HG03280 (cell line): ENCODE results near the gene BNIP1.

Experiments
- ATAC-seq: cut with Tn5 transposase; IDR thresholded peaks from one replicate; pipeline ENCODE4 v1.9.1; 2021; ENCODE audit warnings: mild to moderate bottlenecking, moderate library complexity; ENCODE audit not compliant: unreplicated experiment

BNIP1 gene

DNA sequence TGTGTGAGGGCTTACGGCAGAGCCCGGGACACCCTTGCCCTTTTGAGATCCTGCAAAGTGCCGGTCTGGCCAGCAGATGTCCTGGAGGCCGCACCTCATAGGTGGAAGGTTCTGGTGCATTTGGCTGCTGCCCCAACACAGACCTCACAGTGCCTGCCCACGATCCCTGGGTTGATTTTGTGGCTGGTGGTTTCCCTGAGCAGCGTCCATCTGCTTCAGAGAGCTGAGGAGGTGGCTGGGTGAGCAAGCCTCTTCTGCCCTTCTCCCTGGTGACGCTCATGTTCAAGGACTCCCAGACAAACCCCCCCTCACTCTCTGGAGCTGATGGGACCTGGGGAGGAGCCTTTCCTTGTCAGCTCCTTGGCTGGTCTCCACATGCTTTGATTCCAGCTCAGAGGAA lies 18.9 kb downstream of the BNIP1 start:
- ATAC-seq = no peak

DNA sequence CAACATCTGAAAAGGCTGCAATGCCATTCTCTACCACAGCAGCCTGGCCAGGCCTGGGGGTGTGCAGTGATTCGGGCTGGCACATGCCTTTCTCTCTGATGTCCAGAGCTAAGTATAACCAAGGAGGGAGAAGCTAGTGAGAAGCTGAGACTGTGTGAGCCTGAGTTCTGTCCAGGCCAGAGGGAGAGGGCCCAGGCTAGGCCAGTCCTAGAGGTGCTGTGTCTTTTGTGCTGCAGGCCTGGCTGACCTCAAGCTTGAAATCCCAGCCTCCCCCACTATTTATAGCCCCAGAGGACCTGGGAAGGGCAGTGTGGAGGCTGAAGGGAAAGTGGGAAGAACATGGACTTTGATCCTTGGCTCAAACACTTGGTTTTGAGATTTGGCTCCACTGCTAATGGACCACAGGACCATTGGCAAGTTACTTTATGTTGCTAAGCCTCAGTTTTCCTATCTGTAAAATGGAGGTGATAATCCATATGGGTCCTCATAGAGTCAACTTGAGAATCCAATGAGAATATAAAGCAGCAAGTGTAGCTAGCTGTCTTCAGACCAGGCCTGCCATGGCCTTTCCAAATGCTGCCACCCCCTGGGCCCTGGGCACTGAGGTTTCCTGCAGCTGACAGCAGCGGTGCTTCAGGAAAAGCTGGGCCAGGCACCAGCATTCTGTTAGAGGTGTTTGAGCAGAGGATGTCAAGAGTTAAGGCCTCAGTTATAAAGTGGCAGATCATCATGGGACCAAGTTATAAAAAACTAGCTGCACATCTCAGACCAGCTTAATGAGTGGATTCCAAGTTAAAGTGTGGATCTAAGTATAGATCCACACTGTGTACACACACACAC lies 21.1 kb downstream of the BNIP1 start:
- ATAC-seq = no peak

DNA sequence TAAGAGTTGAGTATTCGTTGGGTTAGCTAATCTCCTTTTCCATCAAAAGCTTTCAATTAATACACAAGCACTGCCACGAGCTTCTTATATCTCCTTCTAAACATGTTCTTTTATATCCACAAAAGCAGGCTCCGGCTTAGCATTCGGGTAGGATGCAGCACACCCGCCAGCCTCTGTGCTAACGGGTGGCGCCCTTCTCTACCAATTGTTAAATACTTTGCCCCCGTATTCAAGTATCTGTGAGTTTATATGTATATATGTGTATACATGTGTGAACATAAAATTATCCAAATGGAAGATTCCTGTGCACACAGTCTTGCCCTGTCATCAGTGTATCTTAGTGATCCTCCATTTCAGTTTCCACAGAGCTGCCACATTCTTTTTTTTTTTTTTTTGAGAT lies 27.8 kb downstream of the BNIP1 start:
- no peak for ATAC-seq

DNA sequence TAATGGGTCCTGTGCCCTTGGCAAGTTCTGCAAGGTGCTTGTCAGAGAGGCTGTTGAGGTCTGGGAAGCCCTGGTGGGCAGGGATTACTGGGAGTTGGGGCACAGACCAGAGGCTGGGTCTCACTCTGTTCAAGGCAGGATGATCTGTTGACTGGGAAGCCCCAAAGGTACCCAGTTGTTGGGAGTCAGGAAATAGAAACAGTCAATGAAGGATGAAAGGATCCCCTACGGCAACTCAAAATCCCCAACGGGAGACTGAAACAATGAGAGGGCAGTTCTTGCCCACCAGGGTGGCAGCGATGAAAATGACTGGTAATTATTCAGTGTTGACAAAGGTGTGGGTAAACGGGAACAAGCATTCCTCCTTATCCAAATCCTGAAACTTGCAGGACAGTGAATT lies 31.2 kb downstream of the BNIP1 start:
- no peak for ATAC-seq

DNA sequence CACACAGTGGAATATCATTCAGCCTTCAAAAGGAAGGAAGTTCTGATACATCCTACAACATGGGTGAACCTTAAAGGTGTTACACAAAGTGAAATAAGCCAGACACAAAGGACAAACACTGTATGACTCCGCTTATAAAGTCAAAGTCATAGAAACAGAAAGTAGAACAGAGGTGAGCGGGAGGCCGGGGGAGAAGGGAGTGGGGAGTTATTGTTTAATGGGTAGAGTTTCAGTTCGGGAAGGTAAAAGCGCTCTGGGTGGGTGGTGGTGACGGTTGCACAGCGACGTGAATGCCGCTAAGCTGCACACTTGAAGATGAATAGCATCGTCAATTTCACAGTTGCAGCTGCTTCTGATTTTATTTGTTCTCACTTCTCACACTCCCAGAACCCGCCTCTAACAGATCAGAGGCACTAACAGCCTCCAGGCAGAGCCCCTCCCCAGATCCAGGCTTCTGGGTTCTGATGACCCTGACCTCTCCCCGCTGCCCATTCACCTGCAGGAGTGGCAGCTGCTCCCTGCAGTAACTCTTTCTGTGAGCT lies 34.1 kb downstream of the BNIP1 start:
- no peak for ATAC-seq

DNA sequence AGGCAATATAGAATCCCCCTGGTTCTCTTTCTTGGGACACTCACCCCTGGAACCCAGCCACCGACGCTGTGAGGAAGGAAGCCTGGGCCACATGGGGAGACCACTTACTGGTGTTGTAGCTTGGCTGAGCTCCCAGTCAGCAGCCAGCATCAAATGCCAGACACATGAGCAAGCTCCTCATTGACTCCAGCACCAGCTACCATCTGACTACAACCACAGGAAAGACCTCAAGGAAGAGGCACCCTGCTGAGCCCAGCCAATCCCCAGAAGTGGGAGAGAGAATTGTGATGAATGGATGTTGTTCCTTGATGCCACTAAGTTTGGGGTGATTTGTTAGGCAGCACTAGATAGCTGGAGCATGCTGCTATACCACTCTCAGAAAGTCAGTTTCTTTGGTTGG lies 36.0 kb downstream of the BNIP1 start:
- ATAC-seq = no peak

DNA sequence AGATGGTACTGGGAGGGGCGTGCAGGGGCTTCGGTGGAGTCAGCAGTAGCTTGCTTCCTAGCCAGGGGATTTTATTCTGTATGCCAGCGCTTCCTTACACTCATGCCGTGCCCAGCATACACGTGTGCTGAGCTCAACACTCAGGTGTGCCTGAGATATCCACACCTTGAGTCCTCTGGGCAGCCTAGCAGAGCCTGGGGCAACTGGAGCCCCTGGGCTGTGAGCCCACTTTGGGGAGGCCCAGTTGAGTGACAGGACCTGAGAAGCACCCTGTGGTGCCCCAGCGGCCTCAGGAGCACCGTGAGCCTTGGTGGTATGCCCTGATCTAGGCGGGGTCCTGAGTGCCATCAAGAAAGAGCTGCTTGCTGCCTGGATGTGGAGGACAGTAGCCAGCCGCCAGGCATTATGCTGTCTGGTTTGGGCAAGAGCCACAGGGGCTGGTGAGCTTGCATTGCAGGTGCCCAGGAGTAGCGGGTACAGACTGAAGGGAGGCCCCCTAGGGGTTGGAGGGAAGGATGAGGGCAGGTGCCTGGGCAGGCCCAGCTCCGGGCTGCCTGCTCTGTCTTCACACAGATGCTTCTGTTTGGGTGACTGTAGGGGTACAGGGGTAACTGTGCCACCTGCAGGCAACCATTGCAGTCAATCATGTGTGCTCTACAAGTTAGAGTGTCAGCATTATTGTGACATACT lies 42.9 kb downstream of the BNIP1 start:
- no peak for ATAC-seq

DNA sequence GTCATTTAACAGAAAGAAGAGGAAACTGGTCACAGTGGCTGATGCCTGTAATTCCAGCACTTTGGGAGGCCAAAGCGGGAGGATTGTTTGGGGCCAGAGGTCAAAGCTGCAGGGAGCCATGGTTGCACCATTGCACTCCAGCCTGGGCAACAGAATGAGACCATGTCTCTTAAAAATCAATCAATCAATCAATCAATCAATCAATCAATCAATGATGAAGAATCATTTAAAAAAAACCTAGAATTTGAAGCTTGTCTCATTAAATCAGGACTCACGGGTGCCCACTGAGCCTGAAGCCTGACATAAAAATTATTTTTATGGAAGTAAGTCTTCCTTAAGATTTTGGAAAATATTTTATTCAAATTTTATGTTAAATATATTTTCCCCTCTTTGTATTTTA lies 43.9 kb downstream of the BNIP1 start:
- no peak for ATAC-seq

DNA sequence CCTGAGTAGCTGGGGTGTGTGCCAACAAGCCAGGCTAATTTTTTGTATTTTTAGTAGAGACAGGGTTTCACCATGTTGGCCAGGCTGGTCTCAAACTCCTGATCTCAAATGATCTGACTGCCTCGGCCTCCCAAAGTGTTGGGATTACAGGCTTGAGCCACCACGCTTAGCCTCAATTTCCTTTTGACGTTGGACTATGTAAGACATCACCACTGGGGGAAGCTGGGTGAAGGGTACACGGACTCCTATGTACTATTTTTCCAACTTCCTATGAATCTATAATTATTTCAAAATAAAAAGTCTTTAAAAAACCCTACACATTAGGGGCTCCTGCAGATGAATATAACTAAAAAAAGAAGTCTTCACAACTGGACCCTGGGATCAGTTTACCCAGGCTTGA lies 46.7 kb downstream of the BNIP1 start:
- no peak for ATAC-seq

DNA sequence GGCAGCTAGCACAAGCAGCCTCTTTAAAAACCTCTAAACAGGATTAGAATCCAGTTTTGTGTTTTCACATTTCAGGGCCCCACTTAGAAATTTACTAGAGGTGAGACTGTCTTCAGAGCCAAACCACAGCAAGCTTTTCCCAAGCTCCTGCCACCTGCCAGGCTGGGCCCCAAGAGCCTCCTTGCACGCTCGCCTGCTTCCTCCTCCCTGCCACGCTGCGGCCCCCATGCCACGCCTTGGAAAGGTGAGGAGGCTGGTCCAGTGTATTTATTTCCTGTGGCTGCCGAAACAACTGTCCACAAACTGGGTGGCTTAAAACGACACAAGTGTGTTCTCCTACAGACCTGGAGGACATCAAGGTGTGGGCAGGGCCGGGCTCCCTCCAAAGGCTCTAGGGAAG lies 47.2 kb downstream of the BNIP1 start:
- no peak for ATAC-seq

DNA sequence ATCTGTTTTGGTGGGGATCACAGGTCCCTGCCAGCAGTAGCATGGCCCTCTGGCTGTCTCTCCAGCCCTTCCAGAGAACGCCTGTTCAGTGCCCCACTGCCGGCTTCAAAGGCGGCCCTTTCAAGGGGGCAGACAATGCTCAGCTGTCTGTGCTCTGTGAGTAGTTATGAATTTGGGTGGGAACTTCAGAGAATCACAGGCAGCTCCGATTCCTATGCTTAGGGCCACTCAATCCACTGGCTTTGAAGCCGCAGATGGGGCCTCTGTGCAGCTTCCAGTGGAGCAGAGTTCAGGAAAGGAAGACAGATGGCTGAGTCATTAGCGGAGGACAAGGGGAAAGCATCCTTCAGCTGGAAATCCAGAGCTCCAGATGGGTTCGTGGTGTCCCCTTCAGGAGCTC lies 48.2 kb downstream of the BNIP1 start:
- ATAC-seq = no peak

DNA sequence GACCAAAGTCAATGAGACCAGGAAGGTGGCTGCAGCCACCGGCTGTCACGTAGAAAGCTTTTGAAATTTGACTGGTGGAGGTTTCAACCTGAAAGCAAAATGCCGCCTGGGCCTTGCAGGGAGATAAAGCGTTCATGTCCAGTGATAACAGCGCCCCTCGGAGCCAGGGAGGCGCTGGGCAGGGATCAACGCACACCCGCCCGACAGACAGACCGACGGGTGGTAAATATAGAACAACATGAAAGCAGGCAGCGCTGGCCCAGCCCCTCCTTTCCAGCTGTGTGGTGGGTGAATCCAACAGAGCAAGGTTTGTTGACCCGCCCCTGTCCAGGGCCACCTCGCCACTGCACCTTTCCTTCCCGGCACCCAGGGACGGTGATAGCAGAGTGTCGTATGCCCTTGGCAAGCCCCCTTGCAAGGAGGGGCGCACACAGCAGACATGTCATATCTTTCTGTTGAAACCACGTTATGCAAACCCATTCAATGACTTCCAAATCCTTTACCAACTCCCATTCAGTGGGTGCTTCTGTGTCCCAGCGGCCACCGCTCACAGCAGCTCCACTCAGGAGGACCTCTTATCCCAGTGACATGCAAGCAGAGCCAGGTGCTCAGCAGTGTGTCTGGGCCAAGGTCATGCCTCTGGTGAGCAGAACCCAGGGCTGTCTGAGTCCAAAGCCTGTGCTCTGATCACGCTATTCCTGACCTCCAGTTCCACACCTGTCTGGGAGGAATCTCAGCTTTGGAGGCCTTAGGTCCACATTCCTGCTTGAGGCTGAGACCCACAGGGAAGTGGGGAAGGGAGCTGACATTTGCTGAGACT lies 52.0 kb downstream of the BNIP1 start:
- no peak for ATAC-seq

DNA sequence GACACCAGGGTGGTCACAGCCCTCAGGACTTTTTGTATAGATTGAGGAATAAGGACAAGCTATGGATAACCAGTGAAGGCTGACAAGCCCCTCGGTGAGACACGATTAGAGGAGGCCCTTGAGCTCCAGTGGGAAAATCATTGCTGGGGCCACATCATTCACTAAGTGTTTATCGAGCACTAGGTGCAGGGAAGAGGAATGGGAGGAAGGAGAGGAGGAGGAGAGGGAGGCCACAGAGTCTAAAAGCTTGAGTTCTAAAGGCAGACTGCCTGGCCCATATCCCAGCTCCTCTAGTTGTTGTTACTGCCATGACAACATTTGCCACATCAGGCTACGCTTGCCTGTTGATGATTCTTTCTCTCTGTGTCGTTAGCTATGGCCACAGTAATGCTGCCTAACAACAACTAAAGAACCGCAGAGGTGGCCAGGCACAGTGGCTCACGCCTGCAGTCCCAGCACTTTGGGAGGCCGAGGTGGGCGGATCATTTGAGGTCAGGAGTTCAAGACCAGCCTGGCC lies 53.1 kb downstream of the BNIP1 start:
- no peak for ATAC-seq

DNA sequence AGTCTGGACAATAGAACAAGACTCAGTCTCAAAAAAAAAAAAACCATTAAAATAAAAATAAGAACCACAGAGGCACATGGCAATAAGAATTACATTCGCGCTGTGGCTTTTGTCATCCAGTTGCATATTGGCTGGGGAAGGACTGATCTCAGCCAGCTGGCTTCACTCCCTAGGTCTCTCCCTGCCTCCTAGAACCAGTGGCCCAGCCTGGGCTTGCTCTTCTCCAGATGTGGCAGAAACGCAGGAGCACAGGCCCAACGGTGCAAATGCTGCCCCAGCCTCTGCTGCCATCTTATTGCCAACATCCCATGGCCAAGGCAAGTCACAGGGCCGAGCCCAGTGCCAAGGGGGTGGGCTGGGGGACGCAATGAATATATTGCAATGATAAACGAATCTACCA lies 53.7 kb downstream of the BNIP1 start:
- no peak for ATAC-seq

DNA sequence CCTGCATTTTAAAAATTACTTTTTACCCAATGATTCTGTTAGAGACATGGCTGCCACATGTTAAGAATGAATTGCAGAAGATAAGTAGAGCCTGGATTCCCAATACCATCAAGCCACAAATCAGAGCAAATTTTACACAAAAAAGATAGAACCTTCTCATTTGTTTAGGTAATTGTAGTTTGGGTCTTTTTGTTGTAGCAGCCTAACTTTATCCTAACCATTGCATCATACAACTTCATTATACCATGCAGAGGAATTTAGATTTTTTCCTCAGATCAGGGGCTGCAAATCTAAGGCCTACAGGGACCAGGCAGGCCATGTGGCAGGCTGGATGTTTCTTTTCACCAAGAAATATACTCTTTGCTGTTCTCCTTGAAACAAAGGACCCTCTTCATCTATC lies 56.0 kb downstream of the BNIP1 start:
- no peak for ATAC-seq

DNA sequence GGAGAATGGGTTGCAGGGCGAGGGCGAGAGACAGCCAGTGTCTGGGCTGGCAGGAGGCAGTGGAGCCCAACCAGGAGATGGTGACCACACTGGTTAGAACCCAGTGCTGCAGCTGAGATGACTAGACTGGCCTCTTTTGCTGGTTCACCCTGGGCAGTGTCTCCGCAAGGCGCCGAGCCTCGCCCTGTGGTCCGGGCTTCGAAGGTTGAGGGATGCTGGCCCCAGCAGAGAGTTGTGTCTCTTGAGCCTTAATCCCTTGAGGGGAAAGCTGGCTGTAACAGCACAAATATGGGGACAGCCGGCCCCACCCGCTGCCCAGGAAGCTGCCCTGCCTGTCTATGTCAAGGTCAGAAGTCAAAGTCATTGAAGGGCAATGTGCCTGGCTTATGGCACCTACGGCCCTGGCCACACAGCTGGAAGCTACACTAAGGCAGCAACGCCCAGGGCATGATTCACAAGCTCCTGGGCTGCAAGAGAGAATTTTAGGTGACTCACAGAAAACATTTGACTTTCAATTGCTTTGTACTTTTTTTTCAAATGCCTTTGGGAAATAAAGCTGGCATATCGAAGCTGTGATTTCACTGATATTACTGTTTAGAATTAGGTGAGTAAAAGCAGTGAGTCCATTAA lies 57.4 kb downstream of the BNIP1 start:
- ATAC-seq = no peak

DNA sequence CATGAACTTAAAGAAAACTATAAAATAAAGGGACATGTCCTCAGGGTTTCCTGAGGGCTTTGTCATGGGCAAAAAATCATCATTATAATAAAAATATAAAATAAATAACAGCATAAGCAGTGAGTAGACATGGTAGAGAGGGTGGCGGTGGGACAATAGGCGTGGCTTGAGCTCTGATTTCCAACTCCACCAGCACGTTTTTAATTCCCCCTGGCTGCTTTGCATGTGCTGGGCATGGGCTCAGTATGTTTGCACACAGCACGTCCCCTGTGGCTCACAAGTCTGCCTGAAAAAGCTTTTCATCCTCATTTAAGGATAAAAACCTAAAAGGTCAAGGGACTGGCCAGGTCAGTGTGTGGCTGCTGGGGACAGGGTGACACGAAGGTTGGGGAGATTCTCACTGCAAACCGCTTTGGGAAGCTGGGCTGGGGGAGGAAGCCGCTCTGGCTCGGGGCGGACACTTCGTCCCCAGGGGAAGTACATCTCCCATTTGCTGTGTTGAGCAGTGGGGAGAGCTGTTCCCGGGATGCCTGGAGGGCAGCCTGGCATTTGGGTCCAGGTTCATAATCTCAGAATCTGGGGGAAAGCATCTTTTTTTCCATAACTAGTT lies 58.0 kb downstream of the BNIP1 start:
- no peak for ATAC-seq

DNA sequence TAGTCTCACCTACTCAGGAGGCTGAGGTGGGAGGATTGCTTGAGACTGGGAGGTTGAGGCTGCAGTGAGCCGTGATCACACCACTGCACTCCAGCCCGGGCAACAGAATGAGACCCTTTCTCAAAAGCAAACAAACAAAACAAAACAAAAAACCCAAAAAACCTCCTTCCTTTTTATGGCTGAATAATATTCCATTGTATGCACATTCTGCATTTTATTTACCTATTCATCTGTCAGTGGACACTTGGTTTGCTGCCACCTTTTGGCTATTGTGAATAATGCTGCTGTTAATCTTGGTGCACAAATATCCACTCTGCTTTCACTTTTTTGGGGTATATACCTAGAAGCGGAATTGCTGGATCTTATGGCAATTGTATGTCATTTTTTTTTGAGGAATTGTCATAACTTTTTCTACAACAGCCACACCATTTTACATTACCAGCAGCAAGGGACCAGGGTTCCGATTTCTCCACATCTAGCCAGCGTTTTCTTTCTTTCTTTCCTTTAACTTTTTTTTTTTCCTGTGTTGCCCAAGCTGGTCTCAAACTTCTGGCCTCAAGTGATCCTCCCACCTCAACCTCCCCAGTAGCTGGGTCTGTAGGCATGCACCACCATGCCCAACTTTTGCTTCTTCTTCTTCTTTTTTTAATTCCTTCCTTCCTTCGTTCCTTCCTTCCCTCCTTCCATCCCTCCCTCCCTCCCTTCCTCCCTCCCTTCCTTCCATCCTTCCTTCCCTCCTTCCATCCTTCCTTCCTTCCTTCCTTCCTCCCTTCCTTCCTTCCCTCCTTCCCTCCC lies 60.1 kb downstream of the BNIP1 start:
- ATAC-seq = no peak

DNA sequence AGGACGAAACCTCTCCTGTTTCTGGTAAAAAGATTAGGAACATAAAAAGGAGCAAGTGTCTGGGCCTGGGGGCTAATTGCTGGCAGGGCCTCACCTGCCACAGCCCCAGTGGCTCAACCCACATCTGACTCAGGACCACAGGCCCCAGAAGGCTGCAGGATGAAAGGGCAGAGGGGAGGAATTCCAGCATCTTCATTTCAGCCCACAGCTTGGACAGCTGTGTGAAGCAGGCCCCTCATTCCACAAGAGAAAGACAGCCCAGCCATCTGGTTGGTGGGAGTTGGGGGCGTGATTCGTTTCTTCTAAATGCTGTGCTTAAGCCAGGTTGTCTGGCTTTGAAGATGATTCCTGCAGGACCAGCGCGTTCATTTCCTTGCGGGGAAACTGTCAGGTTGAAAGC lies 61.6 kb downstream of the BNIP1 start:
- ATAC-seq = no peak

DNA sequence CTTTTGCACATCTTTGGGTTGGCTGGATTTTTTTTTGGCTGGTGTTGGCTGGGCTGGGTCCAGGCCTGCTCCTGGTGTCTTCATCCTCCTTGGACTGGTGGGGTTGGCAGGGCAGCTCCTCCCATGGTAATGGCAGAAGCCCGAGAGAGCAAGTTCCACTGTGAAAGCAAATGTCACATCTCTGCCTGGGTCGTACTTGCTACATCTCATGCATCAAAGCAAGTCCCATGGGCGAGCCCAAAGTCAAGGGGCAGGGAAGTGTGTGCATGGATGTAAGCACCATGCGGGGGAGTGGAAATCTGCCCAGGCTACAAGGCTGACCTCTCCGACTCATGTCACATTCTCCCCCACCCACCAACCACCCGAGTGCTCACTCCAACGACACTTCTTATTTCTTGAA lies 64.0 kb downstream of the BNIP1 start:
- ATAC-seq = no peak
